SU-DHL-6 (cell line): ENCODE data around the gene ZNF516.

ENCODE experiments used
- EZH2phosphoT487 ChIP-seq: fragments of 200-600 bp; sonication (generic), shearing (Covaris generic); conservative IDR thresholded peaks from 2 replicates; pipeline ENCODE4 v1.6.1; 2018; ENCODE audit warnings: mild to moderate bottlenecking, antibody characterized with exemption, low read length, moderate library complexity, mixed read lengths
- TF ChIP-seq, protein P1 (sequence below): fragments of 200-600 bp; sonication (generic); IDR thresholded peaks from one replicate; pipeline ENCODE4 v1.5.1; 2017; ENCODE audit warnings: antibody characterized with exemption, mild to moderate bottlenecking, low read length, moderate library complexity; ENCODE audit not compliant: insufficient read depth, poor library complexity, severe bottlenecking

- TF ChIP-seq, protein P1, sequence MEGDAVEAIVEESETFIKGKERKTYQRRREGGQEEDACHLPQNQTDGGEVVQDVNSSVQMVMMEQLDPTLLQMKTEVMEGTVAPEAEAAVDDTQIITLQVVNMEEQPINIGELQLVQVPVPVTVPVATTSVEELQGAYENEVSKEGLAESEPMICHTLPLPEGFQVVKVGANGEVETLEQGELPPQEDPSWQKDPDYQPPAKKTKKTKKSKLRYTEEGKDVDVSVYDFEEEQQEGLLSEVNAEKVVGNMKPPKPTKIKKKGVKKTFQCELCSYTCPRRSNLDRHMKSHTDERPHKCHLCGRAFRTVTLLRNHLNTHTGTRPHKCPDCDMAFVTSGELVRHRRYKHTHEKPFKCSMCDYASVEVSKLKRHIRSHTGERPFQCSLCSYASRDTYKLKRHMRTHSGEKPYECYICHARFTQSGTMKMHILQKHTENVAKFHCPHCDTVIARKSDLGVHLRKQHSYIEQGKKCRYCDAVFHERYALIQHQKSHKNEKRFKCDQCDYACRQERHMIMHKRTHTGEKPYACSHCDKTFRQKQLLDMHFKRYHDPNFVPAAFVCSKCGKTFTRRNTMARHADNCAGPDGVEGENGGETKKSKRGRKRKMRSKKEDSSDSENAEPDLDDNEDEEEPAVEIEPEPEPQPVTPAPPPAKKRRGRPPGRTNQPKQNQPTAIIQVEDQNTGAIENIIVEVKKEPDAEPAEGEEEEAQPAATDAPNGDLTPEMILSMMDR, result no peak
- TF ChIP-seq EZH2phosphoT487, result no peak
These were observed 8.8 kb upstream of the ZNF516 start for GRCh38 chr18:76503649-76504386.
